ENCODE measurements around the gene PEX5L.

PEX5L gene

GRCh38 chr3:179885950-179886349 lies 150.8 kb downstream of the PEX5L start:
- no peak for DNase-seq

- DNase-seq = no peak
Measured at GRCh38 chr3:179884136-179884535, 152.6 kb downstream of the PEX5L start.

- no peak for DNase-seq
Measured at GRCh38 chr3:179882292-179882691, 154.4 kb downstream of the PEX5L start.

GRCh38 chr3:179881791-179882190 lies 154.9 kb downstream of the PEX5L start:
- DNase-seq = no peak

- no peak for DNase-seq
Measured at GRCh38 chr3:179880868-179881267, 155.9 kb downstream of the PEX5L start.

GRCh38 chr3:179876440-179876839 lies 160.3 kb downstream of the PEX5L start:
- DNase-seq = no peak

- DNase-seq = no peak
Measured at GRCh38 chr3:179872842-179873241, 163.9 kb downstream of the PEX5L start.

- DNase-seq = no peak
Measured at GRCh38 chr3:179871782-179872181, 165.0 kb downstream of the PEX5L start.

- no peak for DNase-seq
Measured at GRCh38 chr3:179868715-179869114, 168.0 kb downstream of the PEX5L start.

GRCh38 chr3:179867961-179868360 lies 168.8 kb downstream of the PEX5L start:
- no peak for DNase-seq

- no peak for DNase-seq
Measured at GRCh38 chr3:179865861-179866505, 170.8 kb downstream of the PEX5L start.

- no peak for DNase-seq
Measured at GRCh38 chr3:179861953-179862352, 174.8 kb downstream of the PEX5L start.

GRCh38 chr3:179861292-179861691 lies 175.4 kb downstream of the PEX5L start:
- DNase-seq = no peak

- no peak for DNase-seq
Measured at GRCh38 chr3:179860275-179861107, 176.2 kb downstream of the PEX5L start.

- peak; percentile 85 for DNase-seq
Measured at GRCh38 chr3:179853176-179853575, 183.6 kb downstream of the PEX5L start.

- peak; percentile 92 for DNase-seq
Measured at GRCh38 chr3:179852142-179852905, 184.4 kb downstream of the PEX5L start.

GRCh38 chr3:179848711-179849110 lies 188.0 kb downstream of the PEX5L start:
- no peak for DNase-seq

GRCh38 chr3:179842061-179842460 lies 194.7 kb downstream of the PEX5L start:
- no peak for DNase-seq

- DNase-seq = peak; percentile 46
Measured at GRCh38 chr3:179840985-179841384, 195.8 kb downstream of the PEX5L start.

GRCh38 chr3:179837374-179837773 lies 199.4 kb downstream of the PEX5L start:
- DNase-seq = peak; percentile 29

- no peak for DNase-seq
Measured at GRCh38 chr3:179833294-179833693, 203.4 kb downstream of the PEX5L start.

GRCh38 chr3:179832333-179832854 lies 204.3 kb downstream of the PEX5L start:
- DNase-seq = no peak

- no peak for DNase-seq
Measured at GRCh38 chr3:179829401-179829800, 207.3 kb downstream of the PEX5L start.
